Kidney (tissue), 14 donors: ENCODE results near the gene CTIF. TPM values are rescaled to one million over a fixed set of nuclear protein-coding genes. Genes with fewer than 3 reads are reported as not detected.
A peak's percentile ranks its signal among the peaks of the same experiment; 100 is the strongest.

ENCODE experiments used
- DNase-seq, 5 donors: peaks; one replicate each; pipeline ENCODE4 v3.0.0-alpha.2; 2013 to 2020
- FAIRE-seq: peaks from 2 replicates; lab custom pipeline; 2012; peaks lifted over from hg19 to GRCh38; lab: Jason Lieb, UNC
- H3K27ac ChIP-seq, 2 donors: one replicate each; pipeline ENCODE4 v1.7.0; 2013; ENCODE audit warnings: low read depth in 2 of 2, low read length in 2 of 2, inconsistent platforms in 1 of 2
- H3K27me3 ChIP-seq: one replicate; pipeline ENCODE4 v1.7.1; 2013; ENCODE audit warnings: low read length, inconsistent platforms; ENCODE audit not compliant: control insufficient read depth, insufficient read depth
- H3K36me3 ChIP-seq, 3 donors: one replicate each; pipeline versions ENCODE4 v1.7.0 to v1.7.1; 2013; ENCODE audit warnings: low read length in 3 of 3, control low read depth in 1 of 3, inconsistent platforms in 1 of 3; ENCODE audit not compliant: insufficient read depth in 3 of 3, control insufficient read depth in 2 of 3
- H3K4me1 ChIP-seq, 3 donors: one replicate each; pipeline versions ENCODE4 v1.7.0 to v1.7.1; 2013; ENCODE audit warnings: low read length in 3 of 3, inconsistent platforms in 1 of 3, low read depth in 1 of 3; ENCODE audit not compliant: control insufficient read depth in 2 of 3, insufficient read depth in 2 of 3
- H3K4me3 ChIP-seq, 3 donors: one replicate each; pipeline versions ENCODE4 v1.7.0 to v1.8.1; 2013; ENCODE audit warnings: low read length in 3 of 3, control low read depth in 1 of 3, inconsistent platforms in 1 of 3
- H3K9ac ChIP-seq, 3 donors: one replicate each; pipeline versions ENCODE4 v1.7.0 to v1.7.1; 2013; ENCODE audit warnings: low read length in 3 of 3, control low read depth in 1 of 3, inconsistent platforms in 1 of 3
- H3K9me3 ChIP-seq, 3 donors: one replicate each; pipeline versions ENCODE4 v1.7.0 to v1.7.1; 2013; ENCODE audit warnings: low read length in 3 of 3, control low read depth in 1 of 3, inconsistent platforms in 1 of 3; ENCODE audit not compliant: control insufficient read depth in 2 of 3, insufficient read depth in 1 of 3
- CTCF ChIP-seq: IDR thresholded peaks from 3 replicates; pipeline ENCODE4 v1.5.1; 2012; ENCODE audit warnings: mild to moderate bottlenecking, moderate library complexity, borderline replicate concordance; ENCODE audit not compliant: insufficient read depth; ENCODE audit errors: extremely low read depth
- intact Hi-C: fragments of 100-400 bp; cut with DNase I; formaldehyde crosslinking; loops from one replicate; pipeline ENCODE4 v1.11.1; 2022
- polyA plus RNA-seq: library from polyadenylated mRNA; stranded (reverse); fragments of 350-450 nt; fragmentation: Illumina TruSeq; extraction: RNeasy Lipid Tissue Mini Kit (QIAGEN cat#74804); gene quantifications from one replicate; pipeline ENCODE4 v1.2.3, GENCODE V29; 2014; ENCODE audit warnings: low read depth, low replicate concordance; ENCODE audit not compliant: insufficient read depth
- total RNA-seq: library from RNA; stranded (reverse); fragmentation: NEBNext Ultra II Directional; extraction: Animal tissue kit (Norgen Biotek cat#: 25700); gene quantifications from one replicate; pipeline ENCODE4 v1.2.1, GENCODE V29; 2021
- donor health status: control.
- donor health status: control.
- donor health status: control.
- donor health status: control.
- donor health status: control.
- donor health status: DM: yes; HTN: yes; CAD: no.
- donor health status: Normal renal cell carcinoma (clear cell type).

Gene CTIF
- total and polyA plus RNA-seq, 2 donors from 2014 or later, result 37.3 to 41.9 TPM

- intact Hi-C loops, result no loop called here
- H3K27ac ChIP-seq, result no peak overlapping the region
- no peaks in the 10 kb centered on the region for H3K27me3 ChIP-seq
- DNase-seq, result no peak
- no peaks in the 10 kb centered on the region for H3K9me3 ChIP-seq
- FAIRE-seq, result no peak
- no peak overlapping the region for H3K4me3 ChIP-seq
- no peak for TF ChIP-seq CTCF
- no peak overlapping the region for H3K9ac ChIP-seq
- peaks cover 0 to 6% (median 4%) of the 10 kb centered on the region in 3 donors for H3K4me1 ChIP-seq
- no peaks in the 10 kb centered on the region for H3K36me3 ChIP-seq
Observed at GRCh38 chr18:48564139-48564538, 25.3 kb downstream of the CTIF start.

- Histone ChIP-seq H3K27ac (no peak overlapping the region), H3K27me3 (no peaks in the 10 kb centered on the region), H3K4me3 (no peak overlapping the region), H3K36me3 (no peaks in the 10 kb centered on the region), H3K4me1 (peaks cover 0 to 6% (median 4%) of the 10 kb centered on the region in 3 donors), H3K9me3 (no peaks in the 10 kb centered on the region), H3K9ac (no peak overlapping the region)
- DNase-seq, result peak in 1 of 5 donors; percentile 29
- intact Hi-C loops, result no loop called here
- no peak for TF ChIP-seq CTCF
- no peak for FAIRE-seq
Observed at GRCh38 chr18:48565105-48565504, 26.3 kb downstream of the CTIF start.

- intact Hi-C loops, result no loop called here
- no peaks in the 10 kb centered on the region for H3K27me3 ChIP-seq
- FAIRE-seq, result no peak
- no peaks in the 10 kb centered on the region for H3K36me3 ChIP-seq
- no peak for TF ChIP-seq CTCF
- no peak for DNase-seq
- H3K4me3 ChIP-seq, result no peak overlapping the region
- H3K27ac ChIP-seq, result no peak overlapping the region
- H3K9ac ChIP-seq, result no peak overlapping the region
- H3K4me1 ChIP-seq, result peaks cover 0 to 6% (median 4%) of the 10 kb centered on the region in 3 donors
- H3K9me3 ChIP-seq, result no peaks in the 10 kb centered on the region
Observed at GRCh38 chr18:48566589-48566988, 27.8 kb downstream of the CTIF start.

GRCh38 chr18:48567388-48567787, 28.6 kb downstream of the CTIF start:
- no peak for DNase-seq
- no peaks in the 10 kb centered on the region for H3K36me3 ChIP-seq
- H3K9me3 ChIP-seq, result no peaks in the 10 kb centered on the region
- peaks cover 0 to 6% (median 4%) of the 10 kb centered on the region in 3 donors for H3K4me1 ChIP-seq
- H3K27ac ChIP-seq, result no peak overlapping the region
- no peak overlapping the region for H3K9ac ChIP-seq
- FAIRE-seq, result no peak
- intact Hi-C loops, result no loop called here
- no peaks in the 10 kb centered on the region for H3K27me3 ChIP-seq
- no peak for TF ChIP-seq CTCF
- H3K4me3 ChIP-seq, result no peak overlapping the region
